Prostate gland (tissue), 2 donors: ENCODE data around the gene CNTN4.

Experiments used
- POLR2A ChIP-seq: fragments of 450-650 bp; IDR thresholded peaks from one replicate; pipeline ENCODE4 v1.6.1; 2016; ENCODE audit warnings: antibody characterized with exemption, mild to moderate bottlenecking
- POLR2AphosphoS5 ChIP-seq: sonication (generic); formaldehyde crosslinking; IDR thresholded peaks from one replicate; pipeline ENCODE4 v1.6.1; 2017; ENCODE audit warnings: antibody characterized with exemption
- TF ChIP-seq, protein P1 (sequence below), 4 experiments: fragments of 200-600 bp in 2 of 4; fragments of 450-650 bp in 2 of 4; sonication (generic) in 2 of 4; IDR thresholded peaks; 1 replicate in 3 of 4; 2 replicates in 1 of 4; pipeline ENCODE4 v1.5.1; 2016 to 2019; ENCODE audit warnings: antibody characterized with exemption in 4 of 4, mild to moderate bottlenecking in 2 of 4, moderate library complexity in 2 of 4

GRCh38 chr3:3087279-3087678 is 988.6 kb downstream of the CNTN4 start:
- TF ChIP-seq POLR2A: no peak
- TF ChIP-seq, protein P1, sequence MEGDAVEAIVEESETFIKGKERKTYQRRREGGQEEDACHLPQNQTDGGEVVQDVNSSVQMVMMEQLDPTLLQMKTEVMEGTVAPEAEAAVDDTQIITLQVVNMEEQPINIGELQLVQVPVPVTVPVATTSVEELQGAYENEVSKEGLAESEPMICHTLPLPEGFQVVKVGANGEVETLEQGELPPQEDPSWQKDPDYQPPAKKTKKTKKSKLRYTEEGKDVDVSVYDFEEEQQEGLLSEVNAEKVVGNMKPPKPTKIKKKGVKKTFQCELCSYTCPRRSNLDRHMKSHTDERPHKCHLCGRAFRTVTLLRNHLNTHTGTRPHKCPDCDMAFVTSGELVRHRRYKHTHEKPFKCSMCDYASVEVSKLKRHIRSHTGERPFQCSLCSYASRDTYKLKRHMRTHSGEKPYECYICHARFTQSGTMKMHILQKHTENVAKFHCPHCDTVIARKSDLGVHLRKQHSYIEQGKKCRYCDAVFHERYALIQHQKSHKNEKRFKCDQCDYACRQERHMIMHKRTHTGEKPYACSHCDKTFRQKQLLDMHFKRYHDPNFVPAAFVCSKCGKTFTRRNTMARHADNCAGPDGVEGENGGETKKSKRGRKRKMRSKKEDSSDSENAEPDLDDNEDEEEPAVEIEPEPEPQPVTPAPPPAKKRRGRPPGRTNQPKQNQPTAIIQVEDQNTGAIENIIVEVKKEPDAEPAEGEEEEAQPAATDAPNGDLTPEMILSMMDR (IDR thresholded peaks at IDR 0.05): no peak
- TF ChIP-seq POLR2AphosphoS5: no peak
